Heart right ventricle (tissue), 16 donors: Measurements from ENCODE around the gene LDLRAD4. TPM values are rescaled to one million over a fixed set of nuclear protein-coding genes. Genes with fewer than 3 reads are reported as not detected.

ENCODE experiments used
- ATAC-seq, 8 donors: fragments of 200-7000 bp; cut with Tn5 transposase; one replicate each; pipeline ENCODE4 v1.9.1; 2020; ENCODE audit warnings: mild to moderate bottlenecking in 8 of 8, moderate library complexity in 8 of 8, moderate number of reproducible peaks in 1 of 8
- DNase-seq, 2 donors: peaks; one replicate each; pipeline ENCODE4 v3.0.0-alpha.2; 2020
- H3K27ac ChIP-seq, 10 donors: fragments of 200-600 bp; sonication (generic) in 2 of 10; one replicate each; pipeline versions ENCODE4 v1.5.0 to v1.8.0; 2020 to 2022; ENCODE audit warnings: mild to moderate bottlenecking in 3 of 10
- H3K27me3 ChIP-seq, 7 donors: fragments of 200-600 bp; one replicate each; pipeline ENCODE4 v1.8.0; 2021 to 2022; ENCODE audit warnings: mild to moderate bottlenecking in 2 of 7
- H3K36me3 ChIP-seq, 9 donors: fragments of 200-600 bp; sonication (generic) in 1 of 9; one replicate each; pipeline versions ENCODE4 v1.5.0 to v1.8.0; 2020 to 2022; ENCODE audit warnings: mild to moderate bottlenecking in 2 of 9
- H3K4me1 ChIP-seq, 9 donors: fragments of 200-600 bp; sonication (generic) in 1 of 9; one replicate each; pipeline versions ENCODE4 v1.5.0 to v1.8.0; 2020 to 2022; ENCODE audit warnings: mild to moderate bottlenecking in 4 of 9
- H3K4me3 ChIP-seq, 10 donors: fragments of 200-600 bp; sonication (generic) in 2 of 10; one replicate each; pipeline versions ENCODE4 v1.5.0 to v1.8.0; 2020 to 2022; ENCODE audit warnings: mild to moderate bottlenecking in 7 of 10, moderate library complexity in 2 of 10
- H3K9me3 ChIP-seq, 11 donors: fragments of 200-600 bp in 10 of 11; sonication (generic) in 2 of 11; one replicate each; pipeline versions ENCODE4 v1.5.0 to v1.8.0; 2013 to 2022; ENCODE audit warnings: mild to moderate bottlenecking in 2 of 11, control low read depth in 1 of 11, moderate library complexity in 1 of 11
- CTCF ChIP-seq, 9 donors: fragments of 200-600 bp; sonication (generic) in 2 of 9; IDR thresholded peaks; one replicate each; pipeline versions ENCODE4 v1.5.0 to v1.8.0; 2021 to 2022; ENCODE audit warnings: antibody characterized with exemption in 9 of 9, mild to moderate bottlenecking in 5 of 9, moderate library complexity in 1 of 9
- WGBS, 2 donors: extraction: QIAGEN DNeasy Blood & Tissue Kit; methylation state at CpG; one replicate each; pipeline ENCODE4 v1.1.7; 2013; ENCODE audit warnings: inconsistent platforms in 1 of 2; 5-methylcytosine and 5-hydroxymethylcytosine counted together
- intact Hi-C, 10 donors: fragments of 100-400 bp; cut with DNase I; formaldehyde crosslinking; loops; one replicate each; pipeline versions ENCODE4 v1.11.1 to v1.14.2; 2022
- polyA plus RNA-seq, 2 donors: library from polyadenylated mRNA; stranded (reverse); fragments of 200-250 nt; gene quantifications; one replicate each; pipeline ENCODE4 v1.2.3, GENCODE V29; 2013
- total RNA-seq, 10 donors: library from RNA; stranded (reverse); fragmentation: NEBNext Ultra II Directional in 3 of 10; extraction: Animal tissue kit (Norgen Biotek cat#: 25700) in 3 of 10; gene quantifications; one replicate each; pipeline versions ENCODE4 v1.2.1 to v1.2.4, GENCODE V29; 2021 to 2023
- donor health status: Arrhythmogenic right ventricular cardiomyopathy.
- donor health status: ischemic (EF 13 %, LVEDD 7.1; RV severe dilation, severe dysfunction).
- donor health status: healthy with polysubstance abuse.
- donor health status: DM: no; HTN: yes; CAD: no.
- donor health status: DM: no; HTN: no; CAD: no.
- donor health status: ischemic (EF 25% LVEDD 6.9; RV normal size, moderate dysfunction).
- donor health status: ischemic (EF 25% LVEDD 5.7; RV mildly dilated, moderate dysfunction).
- donor health status: healthy.
- donor health status: DM: yes; HTN: yes; CAD: no.
- donor health status: Ischemic cardiomyopathy.
- donor health status: ischemic (EF 35%, LVEDD 5.7; RV mildly dilated, moderate dysfunction).
- donor health status: nonischemic (EF 11% LVEDD 7.7; RV severe dilation, severe dysfunction).
- donor health status: DM: yes; HTN: yes; CAD: no.
- donor health status: PGD.
- donor health status: ischemic (EF 29% LVEDD 5.4; RV normal size, mild dysfunction).
- donor health status: nonischemic (EF 23%, LVEDD 6.1; RV moderate dilation, normal function).

LDLRAD4 gene
- total and polyA plus RNA-seq, 12 donors: 5.4 to 74.6 (median 34.6) TPM

DNA sequence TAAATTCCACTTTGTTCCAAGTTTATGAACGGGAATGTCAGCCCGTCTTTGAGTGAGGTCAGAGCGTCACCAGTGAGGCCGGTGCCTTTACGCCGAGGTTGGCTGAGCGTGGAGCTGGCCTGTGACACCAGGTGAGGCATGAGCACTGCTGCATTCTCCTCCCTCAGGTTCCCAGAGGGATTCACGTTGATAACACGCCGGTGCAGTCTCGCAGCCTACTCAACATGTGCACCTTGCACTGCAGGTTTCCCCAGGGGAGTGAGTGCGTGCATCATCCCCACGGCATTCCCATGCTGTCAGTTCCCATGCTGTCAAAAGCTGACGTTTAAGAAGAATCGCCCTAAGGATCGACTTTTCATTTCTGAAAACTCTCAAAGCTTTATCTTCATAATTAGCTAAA, 213.3 kb downstream of the LDLRAD4 start:
- no peak for ATAC-seq
- peaks cover 16 to 53% (median 35%) of the 10 kb centered on the region in 9 donors for H3K4me1 ChIP-seq
- H3K9me3 ChIP-seq: no peaks in the 10 kb centered on the region
- no peak for DNase-seq
- no peak for TF ChIP-seq CTCF (IDR thresholded peaks at IDR 0.05)
- WGBS, 2 donors: 91% methylated on average over 16 of the region's 16 CpGs
- no peaks in the 10 kb centered on the region for H3K36me3 ChIP-seq
- no peak overlapping the region for H3K27ac ChIP-seq
- no peaks in the 10 kb centered on the region for H3K27me3 ChIP-seq
- no peak overlapping the region for H3K4me3 ChIP-seq
- intact Hi-C loops: loop anchor here in 1 of 10 donors (10.0 kb wide), 1 partner anchor 47 kb away; no protein-coding TSS in a partner anchor

DNA sequence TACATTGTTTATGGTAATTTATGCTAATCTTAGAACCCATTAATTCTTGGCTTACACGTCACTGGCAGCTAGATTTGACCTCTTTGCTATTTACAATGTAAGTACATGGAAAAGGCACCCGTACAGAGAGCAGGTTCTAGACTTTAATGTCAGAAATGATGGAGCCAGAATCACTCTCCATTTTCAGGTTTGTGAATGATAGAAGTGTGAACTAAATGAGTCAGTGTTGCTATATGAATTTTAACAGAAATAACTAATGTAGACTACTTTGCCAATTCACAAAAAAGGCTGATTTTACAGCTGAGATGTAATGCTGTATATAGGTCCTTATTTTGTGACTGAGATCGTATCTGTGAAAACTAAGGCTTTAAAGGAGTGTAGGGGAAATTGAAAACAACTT, 214.6 kb downstream of the LDLRAD4 start:
- Histone ChIP-seq H3K9me3 (no peaks in the 10 kb centered on the region), H3K27me3 (no peaks in the 10 kb centered on the region), H3K4me1 (peaks cover 9 to 53% (median 36%) of the 10 kb centered on the region in 9 donors), H3K36me3 (no peaks in the 10 kb centered on the region), H3K27ac (no peak overlapping the region), H3K4me3 (no peak overlapping the region)
- 89 to 90% methylated on average over 3 of the region's 3 CpGs for WGBS, 2 donors
- no peak for ATAC-seq
- no peak for TF ChIP-seq CTCF (IDR thresholded peaks at IDR 0.05)
- intact Hi-C loops: loop anchor here in 1 of 10 donors (10.0 kb wide), 1 partner anchor 48 kb away; no protein-coding TSS in a partner anchor
- no peak for DNase-seq

DNA sequence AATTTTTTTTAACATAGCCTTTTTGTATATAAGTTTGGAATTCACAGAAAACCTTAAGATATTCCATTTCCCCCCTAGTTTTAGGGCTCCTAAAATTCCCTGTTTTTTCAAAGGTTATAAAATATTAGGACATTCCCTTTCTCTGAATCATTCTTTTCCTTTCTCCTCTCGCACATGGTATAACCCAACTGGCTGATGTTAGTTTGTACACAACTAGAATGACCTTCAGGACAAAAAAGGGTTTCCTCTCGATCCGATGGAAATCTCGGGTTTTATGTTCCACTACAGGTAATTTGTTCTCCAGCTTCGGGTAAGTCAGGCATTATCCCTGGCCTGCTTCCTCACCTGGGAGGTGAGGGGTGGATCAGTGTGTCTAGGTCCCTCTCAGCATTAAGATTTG, 215.1 kb downstream of the LDLRAD4 start:
- TF ChIP-seq CTCF (IDR thresholded peaks at IDR 0.05): no peak
- no peak for ATAC-seq
- WGBS, 2 donors: 87 to 88% methylated on average over 5 of the region's 5 CpGs
- H3K9me3 ChIP-seq: no peaks in the 10 kb centered on the region
- no peaks in the 10 kb centered on the region for H3K27me3 ChIP-seq
- H3K4me1 ChIP-seq: peaks cover 5 to 49% (median 33%) of the 10 kb centered on the region in 9 donors
- no peak for DNase-seq
- intact Hi-C loops: loop anchor here in 1 of 10 donors (10.0 kb wide), 1 partner anchor 49 kb away; no protein-coding TSS in a partner anchor
- H3K4me3 ChIP-seq: no peak overlapping the region
- H3K36me3 ChIP-seq: no peaks in the 10 kb centered on the region
- H3K27ac ChIP-seq: no peak overlapping the region

DNA sequence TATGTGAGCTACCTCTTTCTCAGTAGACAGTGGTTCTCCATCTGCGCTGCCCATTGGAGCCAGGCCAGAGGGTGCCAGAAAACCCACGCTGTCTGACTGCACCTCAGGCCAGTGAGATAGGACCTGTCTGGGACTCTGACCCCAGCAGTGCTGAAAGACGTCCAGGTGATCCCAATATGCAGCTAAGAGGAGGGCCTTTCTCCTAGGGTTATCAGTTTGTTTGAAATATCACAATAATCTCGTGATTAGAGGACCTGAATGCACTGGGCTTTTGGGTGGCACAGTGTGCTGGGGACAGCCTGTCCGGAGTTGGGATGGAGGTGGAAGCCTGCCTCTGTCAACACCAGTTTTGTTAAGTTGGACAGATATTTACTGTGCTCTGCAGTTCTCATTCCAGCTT, 216.3 kb downstream of the LDLRAD4 start:
- H3K4me3 ChIP-seq: no peak overlapping the region
- intact Hi-C loops: loop anchor here in 2 of 10 donors (5.0 to 10.0 kb wide), 2 partner anchors 50 to 218 kb away; partner anchors contain the start of gene LDLRAD4 (in 1 of the 2)
- H3K36me3 ChIP-seq: no peaks in the 10 kb centered on the region
- peak in 2 of 8 donors; percentile 45 to 73 for ATAC-seq
- H3K27me3 ChIP-seq: no peaks in the 10 kb centered on the region
- no peak for DNase-seq
- no peak for TF ChIP-seq CTCF (IDR thresholded peaks at IDR 0.05)
- H3K4me1 ChIP-seq: peaks cover 5 to 46% (median 33%) of the 10 kb centered on the region in 9 donors
- H3K27ac ChIP-seq: peak overlapping the region in 4 of 10 donors; percentile 30 to 59 (median 47)
- no peaks in the 10 kb centered on the region for H3K9me3 ChIP-seq
- 62 to 77% methylated on average over 5 of the region's 5 CpGs for WGBS, 2 donors
